CD4-positive, alpha-beta memory T cell (primary cell): ENCODE data around the gene MRTFA. TPM values are rescaled to one million over a fixed set of nuclear protein-coding genes. Genes with fewer than 3 reads are reported as not detected.

ENCODE experiments used
- CTCF ChIA-PET: fragments of 350-600 bp; sonication (Branson Sonifier 250); formaldehyde crosslinking; loops from one replicate; lab custom pipeline; 2021; ENCODE audit warnings: inconsistent platforms; ENCODE audit not compliant: partially characterized antibody; lab: Charles Lee
- POLR2A ChIA-PET: fragments of 350-600 bp; sonication (Branson Sonifier 250); formaldehyde crosslinking; loops from one replicate; lab custom pipeline; 2021; ENCODE audit not compliant: partially characterized antibody; lab: Charles Lee
- DNase-seq, 5 donors: peaks; one replicate each; pipeline versions ENCODE4 v3.0.0 to v3.0.0-alpha.2; 2020 to 2022; ENCODE audit warnings: mixed read lengths in 1 of 5
- H3K27ac ChIP-seq: one replicate; pipeline ENCODE4 v1.7.0; 2013; ENCODE audit warnings: low read depth, low read length
- H3K27me3 ChIP-seq: 2 replicates; pipeline ENCODE4 v1.7.0; 2013; ENCODE audit warnings: mild to moderate bottlenecking, low read length, moderate library complexity; ENCODE audit not compliant: insufficient read depth
- H3K36me3 ChIP-seq: 2 replicates; pipeline ENCODE4 v1.7.0; 2013; ENCODE audit warnings: mild to moderate bottlenecking, low read length, moderate library complexity; ENCODE audit not compliant: insufficient read depth
- H3K4me1 ChIP-seq: 2 replicates; pipeline ENCODE4 v1.7.0; 2013; ENCODE audit warnings: mild to moderate bottlenecking, low read length, moderate library complexity; ENCODE audit not compliant: insufficient read depth
- H3K4me3 ChIP-seq, 2 donors: one replicate each; pipeline ENCODE4 v1.7.0; 2013; ENCODE audit warnings: low read length in 2 of 2, mild to moderate bottlenecking in 1 of 2
- H3K9me3 ChIP-seq, 2 donors: one replicate each; pipeline ENCODE4 v1.7.0; 2013; ENCODE audit warnings: low read length in 2 of 2, control low read depth in 1 of 2; ENCODE audit not compliant: control insufficient read depth in 1 of 2
- H3K27ac Mint-ChIP-seq, 7 donors: one replicate each; pipeline ENCODE4 v1.8.0; 2020 to 2021; ENCODE audit warnings: mixed read lengths in 7 of 7, mild to moderate bottlenecking in 6 of 7, inconsistent platforms in 3 of 7, moderate library complexity in 3 of 7
- H3K27me3 Mint-ChIP-seq, 2 donors: one replicate each; pipeline ENCODE4 v1.8.0; 2020 to 2021; ENCODE audit warnings: mixed read lengths in 2 of 2
- H3K36me3 Mint-ChIP-seq, 2 donors: one replicate each; pipeline ENCODE4 v1.8.0; 2020 to 2021; ENCODE audit warnings: mixed read lengths in 2 of 2, inconsistent platforms in 1 of 2, mild to moderate bottlenecking in 1 of 2
- H3K4me1 Mint-ChIP-seq, 4 donors: one replicate each; pipeline ENCODE4 v1.8.0; 2020 to 2021; ENCODE audit warnings: mixed read lengths in 4 of 4, mild to moderate bottlenecking in 1 of 4
- H3K4me3 Mint-ChIP-seq, 8 donors: one replicate each; pipeline ENCODE4 v1.8.0; 2020 to 2021; ENCODE audit warnings: mixed read lengths in 8 of 8, mild to moderate bottlenecking in 7 of 8, moderate library complexity in 6 of 8, inconsistent platforms in 3 of 8
- H3K9me3 Mint-ChIP-seq, 8 donors: one replicate each; pipeline ENCODE4 v1.8.0; 2020 to 2021; ENCODE audit warnings: mixed read lengths in 8 of 8, mild to moderate bottlenecking in 5 of 8, inconsistent platforms in 3 of 8, moderate library complexity in 1 of 8
- intact Hi-C: fragments of 100-400 bp; cut with micrococcal nuclease; formaldehyde crosslinking; loops from one replicate; pipeline ENCODE4 v1.15.1; 2023
- polyA plus RNA-seq, 2 donors: library from polyadenylated mRNA; unstranded; fragments of 300-500 nt; fragmentation: Illumina TruSeq; gene quantifications; one replicate each; pipeline ENCODE4 v1.2.3, GENCODE V29; 2021
- total RNA-seq, 2 experiments: library from RNA; stranded (reverse); gene quantifications; one replicate each; pipeline ENCODE4 v1.2.3, GENCODE V29; 2021

The MRTFA gene
- total and polyA plus RNA-seq, 4 experiments from 2014 or later, result 5.3 to 91.6 (median 50.9) TPM

DNA sequence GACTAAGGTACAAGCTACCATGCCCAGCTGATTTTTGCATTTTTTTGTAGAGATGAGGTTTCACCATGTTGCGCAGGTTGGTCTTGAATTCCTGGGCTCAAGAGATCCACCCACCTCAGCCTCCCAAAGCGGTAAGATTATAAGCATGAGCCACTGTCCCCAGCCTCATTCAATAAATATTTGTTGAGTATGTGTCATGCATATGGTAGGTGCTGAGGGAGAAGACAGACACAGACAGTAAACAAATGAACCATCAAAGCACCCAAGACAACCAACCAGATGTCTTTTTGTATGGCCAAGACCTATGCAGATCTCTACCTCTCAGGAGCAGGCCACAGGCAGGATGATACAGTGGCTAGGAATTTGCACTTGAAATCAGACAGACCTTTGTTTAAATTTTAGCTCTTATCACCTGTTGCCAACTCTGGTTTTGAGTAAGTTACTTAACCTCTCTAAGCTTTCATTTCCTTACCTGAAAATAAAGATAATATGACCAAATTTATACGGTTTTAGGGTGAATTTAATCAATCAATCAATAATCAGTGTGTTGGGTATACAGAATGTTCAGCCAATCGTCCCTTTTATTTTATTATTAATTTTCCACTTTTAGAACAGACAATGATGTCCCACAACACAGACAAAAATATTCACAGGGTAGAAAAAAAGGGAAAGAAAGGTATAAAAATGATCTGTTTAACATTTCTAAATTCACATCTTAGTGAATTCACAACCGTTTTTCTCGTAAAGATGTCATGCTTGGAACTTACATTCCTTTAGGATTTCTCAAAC, 137.9 kb downstream of the MRTFA start:
- H3K4me3 ChIP-seq, result no peak overlapping the region
- intact Hi-C loops, result no loop called here
- H3K27me3 ChIP-seq, result no peaks in the 10 kb centered on the region
- Mint-ChIP-seq H3K27ac (peak overlapping the region in 2 of 7 donors; percentile 28 to 51), H3K4me1 (peaks cover 18 to 31% (median 20%) of the 10 kb centered on the region in 4 donors), H3K27me3 (no peaks in the 10 kb centered on the region), H3K36me3 (peaks cover 7 to 10% of the 10 kb centered on the region in 2 donors), H3K9me3 (no peaks in the 10 kb centered on the region), H3K4me3 (no peak overlapping the region)
- peaks cover 11% of the 10 kb centered on the region for H3K4me1 ChIP-seq
- DNase-seq, result no peak
- no peaks in the 10 kb centered on the region for H3K9me3 ChIP-seq
- POLR2A ChIA-PET, result no interaction called here
- H3K27ac ChIP-seq, result no peak overlapping the region
- CTCF ChIA-PET, result interaction anchor here (1.1 to 1.9 kb wide), 2 partner anchors 61 to 147 kb away, joined by 3 to 5 read pairs; no protein-coding TSS in a partner anchor
- no peaks in the 10 kb centered on the region for H3K36me3 ChIP-seq

DNA sequence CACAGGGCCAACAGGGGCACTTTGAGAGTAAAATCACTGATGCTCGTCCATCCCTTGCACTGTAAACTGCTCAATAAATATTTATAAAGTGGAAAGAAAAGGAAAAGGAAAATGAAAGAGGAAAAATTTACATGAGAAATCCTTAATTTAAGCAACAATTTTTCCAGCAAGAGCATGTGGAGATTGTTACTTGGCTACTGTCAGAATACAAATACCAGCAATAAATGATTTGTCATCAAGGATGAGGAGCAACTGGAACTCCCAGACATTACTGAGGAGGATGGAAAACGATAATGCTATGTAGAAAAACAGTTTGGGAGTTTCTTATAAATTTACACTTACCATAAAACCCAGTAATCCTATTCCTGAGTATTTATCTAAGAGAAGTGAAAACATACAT, 143.1 kb downstream of the MRTFA start:
- Histone ChIP-seq H3K9me3 (no peaks in the 10 kb centered on the region), H3K4me3 (no peak overlapping the region), H3K4me1 (peaks cover 27% of the 10 kb centered on the region), H3K27ac (no peak overlapping the region), H3K36me3 (no peaks in the 10 kb centered on the region), H3K27me3 (no peaks in the 10 kb centered on the region)
- Mint-ChIP-seq H3K9me3 (no peaks in the 10 kb centered on the region), H3K4me3 (no peak overlapping the region), H3K27ac (peak overlapping the region in 6 of 7 donors; percentile 17 to 80 (median 66)), H3K27me3 (no peaks in the 10 kb centered on the region), H3K36me3 (peaks cover 0 to 3% of the 10 kb centered on the region in 2 donors), H3K4me1 (peaks cover 27 to 38% (median 30%) of the 10 kb centered on the region in 4 donors)
- ChIA-PET CTCF (interaction anchor here (1.0 to 12.1 kb wide), 5 partner anchors 9 to 153 kb away, joined by 3 to 338 read pairs (median 3); no protein-coding TSS in a partner anchor), POLR2A (interaction anchor here (0.6 to 1.4 kb wide), 3 partner anchors 26 to 73 kb away, joined by 3 read pairs; no protein-coding TSS in a partner anchor)
- DNase-seq, result no peak
- intact Hi-C loops, result no loop called here

- intact Hi-C loops, result no loop called here
- Mint-ChIP-seq H3K27ac (peak overlapping the region in 6 of 7 donors; percentile 17 to 86 (median 74)), H3K9me3 (no peaks in the 10 kb centered on the region), H3K36me3 (peaks cover 0 to 3% of the 10 kb centered on the region in 2 donors), H3K27me3 (no peaks in the 10 kb centered on the region), H3K4me1 (peaks cover 32 to 43% (median 33%) of the 10 kb centered on the region in 4 donors), H3K4me3 (peak overlapping the region in 3 of 8 donors; percentile 1 to 27 (median 2))
- no peaks in the 10 kb centered on the region for H3K36me3 ChIP-seq
- H3K9me3 ChIP-seq, result no peaks in the 10 kb centered on the region
- no peak overlapping the region for H3K4me3 ChIP-seq
- POLR2A ChIA-PET, result interaction anchor here (1.4 to 1.7 kb wide), 2 partner anchors 39 to 56 kb away, joined by 3 to 4 read pairs; no protein-coding TSS in a partner anchor
- no peak overlapping the region for H3K27ac ChIP-seq
- DNase-seq, result peak in 4 of 5 donors; percentile 18 to 34 (median 28)
- H3K4me1 ChIP-seq, result peaks cover 31% of the 10 kb centered on the region
- CTCF ChIA-PET, result interaction anchor here (0.8 to 12.1 kb wide), 7 partner anchors 10 to 154 kb away, joined by 3 to 338 read pairs (median 4); no protein-coding TSS in a partner anchor
- no peaks in the 10 kb centered on the region for H3K27me3 ChIP-seq
These were observed 144.4 kb downstream of the MRTFA start for GRCh38 chr22:40491990-40492631.

DNA sequence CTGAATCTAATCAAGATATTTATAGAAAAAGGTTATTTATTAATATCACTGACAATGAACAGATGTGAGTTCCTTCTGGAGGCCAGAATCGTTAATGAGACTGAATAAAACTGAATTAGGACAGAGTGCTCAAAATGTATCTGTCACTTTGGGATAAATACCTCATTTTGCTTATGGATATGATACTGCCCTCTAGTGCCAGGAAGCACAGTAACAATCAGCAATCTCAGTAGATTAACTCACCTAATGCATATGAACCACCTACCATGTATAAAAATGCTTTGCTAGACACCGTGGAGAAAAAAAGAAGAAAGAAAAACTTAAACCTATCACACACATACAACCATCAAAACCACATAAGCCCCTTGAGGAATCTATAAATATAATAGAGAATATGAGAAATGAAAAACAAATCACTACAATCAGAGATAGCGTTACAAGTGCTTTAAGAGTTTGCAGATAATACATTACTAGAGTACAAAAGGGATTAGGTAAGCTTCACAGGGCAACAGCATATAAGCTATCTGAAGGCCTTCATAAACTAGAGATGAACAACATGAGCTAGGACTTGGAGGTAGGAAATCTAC, 148.8 kb downstream of the MRTFA start:
- intact Hi-C loops, result loop anchor here (1.0 kb wide), 2 partner anchors 50 to 159 kb away; no protein-coding TSS in a partner anchor
- CTCF ChIA-PET, result interaction anchor here (0.6 to 12.1 kb wide), 28 partner anchors 8 to 158 kb away, joined by 3 to 338 read pairs (median 4); no protein-coding TSS in a partner anchor
- Mint-ChIP-seq H3K27ac (peak overlapping the region in 2 of 7 donors; percentile 7 to 48), H3K9me3 (peaks cover 0 to 2% (median 0%) of the 10 kb centered on the region in 8 donors), H3K36me3 (peaks cover 0 to 6% of the 10 kb centered on the region in 2 donors), H3K4me1 (peaks cover 26 to 34% (median 33%) of the 10 kb centered on the region in 4 donors), H3K4me3 (no peak overlapping the region), H3K27me3 (no peaks in the 10 kb centered on the region)
- no peaks in the 10 kb centered on the region for H3K27me3 ChIP-seq
- no peak overlapping the region for H3K27ac ChIP-seq
- H3K9me3 ChIP-seq, result no peaks in the 10 kb centered on the region
- POLR2A ChIA-PET, result interaction anchor here (0.9 to 2.9 kb wide), 3 partner anchors 48 to 55 kb away, joined by 4 to 22 read pairs (median 10); no protein-coding TSS in a partner anchor
- no peaks in the 10 kb centered on the region for H3K36me3 ChIP-seq
- no peak overlapping the region for H3K4me3 ChIP-seq
- peaks cover 30% of the 10 kb centered on the region for H3K4me1 ChIP-seq
- peak in 4 of 5 donors; percentile 33 to 45 (median 42) for DNase-seq

GRCh38 chr22:40486962-40487602, 149.4 kb downstream of the MRTFA start:
- H3K27ac Mint-ChIP-seq, result no peak overlapping the region
- H3K27ac ChIP-seq, result no peak overlapping the region
- H3K4me3 Mint-ChIP-seq, result peak overlapping the region in 1 of 8 donors; percentile 31
- peaks cover 24 to 29% (median 27%) of the 10 kb centered on the region in 4 donors for H3K4me1 Mint-ChIP-seq
- H3K36me3 ChIP-seq, result no peaks in the 10 kb centered on the region
- H3K27me3 ChIP-seq, result no peaks in the 10 kb centered on the region
- peaks cover 0 to 6% of the 10 kb centered on the region in 2 donors for H3K36me3 Mint-ChIP-seq
- intact Hi-C loops, result loop anchor here (1.0 kb wide), 2 partner anchors 50 to 159 kb away; no protein-coding TSS in a partner anchor
- ChIA-PET CTCF (interaction anchor here (0.8 to 12.1 kb wide), 18 partner anchors 14 to 952 kb away, joined by 3 to 338 read pairs (median 4); no protein-coding TSS in a partner anchor), POLR2A (interaction anchor here (2.9 kb wide), 2 partner anchors 47 to 51 kb away, joined by 10 to 22 read pairs; no protein-coding TSS in a partner anchor)
- H3K4me1 ChIP-seq, result peaks cover 23% of the 10 kb centered on the region
- peaks cover 0 to 2% (median 0%) of the 10 kb centered on the region in 8 donors for H3K9me3 Mint-ChIP-seq
- H3K27me3 Mint-ChIP-seq, result no peaks in the 10 kb centered on the region
- no peak for DNase-seq
- H3K4me3 ChIP-seq, result no peak overlapping the region
- no peaks in the 10 kb centered on the region for H3K9me3 ChIP-seq
